COLO668 (cell line): Measurements from ENCODE around the gene ZNF550.
"Not testable (repeated sequence)": the region's sequence is repeated elsewhere in the genome, so short reads cannot be mapped to it uniquely, and the experiment has no call there.

Source experiments
- DNase-seq: peaks from one replicate; lab custom pipeline; 2025; ENCODE audit not compliant: unreplicated experiment; lab: John Stamatoyannopoulos, UW

Gene ZNF550

GRCh38 chr19:57537953-57538547, 21.6 kb downstream of the ZNF550 start:
- no peak for DNase-seq

- DNase-seq, result peak; percentile 93
These were observed 32.4 kb downstream of the ZNF550 start, which contains the start of gene ZNF549 for GRCh38 chr19:57527136-57527881. Gene ZNF549 (plus strand): TSS chr19:57527356. CDS start chr19:57527574, 218 bp downstream.

GRCh38 chr19:57518021-57518420, 41.6 kb downstream of the ZNF550 start:
- not testable (repeated sequence) for DNase-seq

GRCh38 chr19:57515255-57515654, 44.4 kb downstream of the ZNF550 start:
- DNase-seq, result no peak

- peak; percentile 16 for DNase-seq
These were observed 46.8 kb downstream of the ZNF550 start for GRCh38 chr19:57512845-57513244.

- no peak for DNase-seq
These were observed 48.2 kb downstream of the ZNF550 start for GRCh38 chr19:57511484-57511883.

- DNase-seq, result peak; percentile 8
These were observed 53.5 kb downstream of the ZNF550 start for GRCh38 chr19:57506163-57506562.

- DNase-seq, result not testable (repeated sequence)
These were observed 59.3 kb downstream of the ZNF550 start for GRCh38 chr19:57500400-57500799.

GRCh38 chr19:57499680-57500395, 59.8 kb downstream of the ZNF550 start, which contains the start of gene ZNF773:
Gene ZNF773 (plus strand): TSS chr19:57499938. CDS start chr19:57500081, 143 bp downstream.
- DNase-seq, result peak; percentile 78

- not testable (repeated sequence) for DNase-seq
These were observed 60.4 kb downstream of the ZNF550 start for GRCh38 chr19:57499332-57499679.

GRCh38 chr19:57488299-57488644, 71.4 kb downstream of the ZNF550 start:
- DNase-seq, result not testable (repeated sequence)

GRCh38 chr19:57487477-57488298, 72.0 kb downstream of the ZNF550 start, which contains the start of gene ZNF419:
Gene ZNF419 (plus strand): TSS chr19:57487750. CDS start chr19:57487951, 201 bp downstream.
- peak; percentile 95 for DNase-seq
